ENCODE data around the gene PDHX.

GRCh38 chr11:35015621-35016387 is 99.4 kb downstream of the PDHX start:
- TF ChIP-seq EZH2 (IDR thresholded peaks at IDR 0.05) (no peak), POLR2AphosphoS5 (IDR thresholded peaks at IDR 0.05; ENCODE audit: borderline replicate concordance, low read depth, low read length) (no peak)

Data from SK-N-MC (cell line).